OCI-LY3 (cell line): ENCODE measurements around the gene AOAH.

ENCODE experiments used
- EZH2phosphoT487 ChIP-seq: fragments of 200-600 bp; shearing (Covaris generic); IDR thresholded peaks from 2 replicates; pipeline ENCODE4 v1.6.1; 2018; ENCODE audit warnings: antibody characterized with exemption, mixed run types, low read depth
- TF ChIP-seq, protein P1 (sequence below): fragments of 200-600, 300-600 bp; sonication (generic); IDR thresholded peaks from 2 replicates; pipeline ENCODE4 v1.5.1; 2014; ENCODE audit warnings: antibody characterized with exemption, low read length, low read depth

DNA sequence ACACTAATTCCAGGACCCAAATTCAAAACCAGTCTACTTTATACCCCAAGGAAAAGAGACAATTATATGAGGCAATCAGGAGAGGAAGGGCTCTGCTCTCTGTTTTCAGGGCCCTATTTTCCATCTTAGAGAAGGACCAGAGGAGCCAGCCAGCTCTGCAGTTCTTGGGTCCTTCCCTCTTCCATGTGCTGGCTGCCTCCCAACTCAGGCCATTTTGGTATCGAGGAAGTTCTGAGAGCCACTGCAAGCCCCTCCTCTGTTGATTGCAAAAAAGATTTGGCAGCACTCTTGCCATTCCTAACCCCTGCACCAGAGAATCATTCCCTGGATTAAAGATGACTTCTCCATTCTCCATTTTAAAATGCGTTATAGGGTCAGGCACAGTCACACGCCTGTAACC lies 151.2 kb downstream of the AOAH start:
- TF ChIP-seq, protein P1, sequence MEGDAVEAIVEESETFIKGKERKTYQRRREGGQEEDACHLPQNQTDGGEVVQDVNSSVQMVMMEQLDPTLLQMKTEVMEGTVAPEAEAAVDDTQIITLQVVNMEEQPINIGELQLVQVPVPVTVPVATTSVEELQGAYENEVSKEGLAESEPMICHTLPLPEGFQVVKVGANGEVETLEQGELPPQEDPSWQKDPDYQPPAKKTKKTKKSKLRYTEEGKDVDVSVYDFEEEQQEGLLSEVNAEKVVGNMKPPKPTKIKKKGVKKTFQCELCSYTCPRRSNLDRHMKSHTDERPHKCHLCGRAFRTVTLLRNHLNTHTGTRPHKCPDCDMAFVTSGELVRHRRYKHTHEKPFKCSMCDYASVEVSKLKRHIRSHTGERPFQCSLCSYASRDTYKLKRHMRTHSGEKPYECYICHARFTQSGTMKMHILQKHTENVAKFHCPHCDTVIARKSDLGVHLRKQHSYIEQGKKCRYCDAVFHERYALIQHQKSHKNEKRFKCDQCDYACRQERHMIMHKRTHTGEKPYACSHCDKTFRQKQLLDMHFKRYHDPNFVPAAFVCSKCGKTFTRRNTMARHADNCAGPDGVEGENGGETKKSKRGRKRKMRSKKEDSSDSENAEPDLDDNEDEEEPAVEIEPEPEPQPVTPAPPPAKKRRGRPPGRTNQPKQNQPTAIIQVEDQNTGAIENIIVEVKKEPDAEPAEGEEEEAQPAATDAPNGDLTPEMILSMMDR = no peak
- TF ChIP-seq EZH2phosphoT487 = no peak
